Medulla oblongata (tissue), 1 donor: ENCODE measurements around the gene SNX27.
A peak's percentile ranks its signal among the peaks of the same experiment; 100 is the strongest.
"Not testable (repeated sequence)": the region's sequence is repeated elsewhere in the genome, so short reads cannot be mapped to it uniquely, and the experiment has no call there.

ENCODE experiments used
- DNase-seq: peaks from one replicate; pipeline ENCODE4 v3.0.0-alpha.2; 2015; ENCODE audit errors: extremely low spot score

The SNX27 gene

DNA sequence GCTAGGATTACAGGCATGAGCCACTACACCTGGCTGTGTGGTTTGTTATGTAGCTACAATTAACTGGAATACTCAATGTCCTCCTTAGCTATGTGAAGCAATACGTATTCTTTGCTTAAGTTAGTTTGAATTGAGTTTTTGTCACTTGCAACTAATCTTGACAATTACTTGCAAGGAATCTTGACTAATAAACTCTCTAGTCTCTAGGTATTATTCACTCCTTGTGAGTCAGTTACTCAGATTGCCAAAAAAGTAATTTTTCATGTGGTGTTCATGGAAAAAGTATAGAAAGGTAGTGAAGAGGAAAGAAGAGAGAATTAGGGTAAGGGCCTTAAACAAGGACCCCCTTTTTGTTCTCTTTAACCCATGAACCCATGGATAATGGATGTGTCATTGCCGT is 7.6 kb upstream of the SNX27 start:
- no peak for DNase-seq

GRCh38 chr1:151606384-151606783 is 5.5 kb upstream of the SNX27 start:
- no peak for DNase-seq

DNA sequence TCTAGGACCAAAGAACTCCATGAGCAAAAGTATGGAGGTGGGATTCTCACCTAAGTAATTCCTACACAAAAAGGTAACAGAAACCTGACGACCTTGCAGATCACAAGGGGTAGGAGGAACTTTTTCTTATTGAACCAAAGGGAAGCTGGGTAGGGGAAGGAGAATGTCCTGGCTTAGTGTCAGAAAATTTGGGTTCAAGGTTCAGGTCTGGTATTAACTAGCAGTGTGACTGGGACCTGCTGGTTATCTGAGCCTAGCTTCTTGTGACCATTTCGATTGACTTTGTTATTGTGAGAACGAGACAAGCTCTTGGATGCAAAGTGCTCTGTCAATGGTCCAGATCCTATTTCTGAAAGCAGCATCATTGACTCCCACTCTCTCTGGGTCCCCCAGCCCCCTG is 5.0 kb upstream of the SNX27 start:
- DNase-seq: no peak

DNA sequence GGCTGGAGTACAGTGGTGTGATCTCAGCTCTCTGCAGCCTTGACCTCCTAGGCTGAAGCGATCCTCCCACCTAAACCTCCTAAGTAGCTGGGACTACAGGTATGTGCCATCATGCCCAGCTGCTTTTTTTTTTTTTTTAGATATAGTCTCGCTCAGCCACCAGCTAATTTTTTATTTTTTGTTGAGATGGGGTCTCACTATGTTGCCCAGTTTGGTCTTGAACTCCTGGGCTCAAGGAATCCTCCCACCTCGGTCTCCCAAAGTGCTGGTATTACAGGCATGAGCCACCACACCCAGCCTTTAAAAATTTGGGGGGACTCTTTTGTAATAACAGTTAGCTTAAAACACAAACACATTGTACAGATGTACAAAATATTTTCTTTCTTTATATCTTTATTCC is 1.7 kb upstream of the SNX27 start:
- no peak for DNase-seq

DNA sequence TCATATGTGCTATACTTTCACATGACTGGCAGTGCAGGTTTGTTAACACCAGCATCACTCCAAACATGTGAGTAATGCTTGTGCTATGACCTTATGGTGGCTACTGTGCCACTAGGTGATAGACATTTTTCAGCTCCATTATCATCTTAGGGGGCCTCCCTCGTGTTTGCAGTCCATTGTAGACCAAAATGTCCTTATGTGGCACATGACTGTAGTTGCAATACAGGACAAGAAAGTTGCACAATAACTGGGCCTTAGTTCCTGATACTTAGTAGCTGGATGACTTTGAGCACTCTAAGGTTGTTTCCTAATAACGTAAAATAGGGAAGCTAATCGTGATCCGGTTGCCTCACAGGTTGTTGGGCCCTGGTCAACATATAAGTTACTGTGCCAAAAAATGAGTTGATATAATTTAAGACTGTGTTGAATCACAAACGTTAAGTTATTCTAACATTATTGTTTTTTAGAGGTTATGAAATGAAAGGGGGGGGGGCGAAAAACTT is 511 bp upstream of the SNX27 start:
- DNase-seq: peak; percentile 83

DNA sequence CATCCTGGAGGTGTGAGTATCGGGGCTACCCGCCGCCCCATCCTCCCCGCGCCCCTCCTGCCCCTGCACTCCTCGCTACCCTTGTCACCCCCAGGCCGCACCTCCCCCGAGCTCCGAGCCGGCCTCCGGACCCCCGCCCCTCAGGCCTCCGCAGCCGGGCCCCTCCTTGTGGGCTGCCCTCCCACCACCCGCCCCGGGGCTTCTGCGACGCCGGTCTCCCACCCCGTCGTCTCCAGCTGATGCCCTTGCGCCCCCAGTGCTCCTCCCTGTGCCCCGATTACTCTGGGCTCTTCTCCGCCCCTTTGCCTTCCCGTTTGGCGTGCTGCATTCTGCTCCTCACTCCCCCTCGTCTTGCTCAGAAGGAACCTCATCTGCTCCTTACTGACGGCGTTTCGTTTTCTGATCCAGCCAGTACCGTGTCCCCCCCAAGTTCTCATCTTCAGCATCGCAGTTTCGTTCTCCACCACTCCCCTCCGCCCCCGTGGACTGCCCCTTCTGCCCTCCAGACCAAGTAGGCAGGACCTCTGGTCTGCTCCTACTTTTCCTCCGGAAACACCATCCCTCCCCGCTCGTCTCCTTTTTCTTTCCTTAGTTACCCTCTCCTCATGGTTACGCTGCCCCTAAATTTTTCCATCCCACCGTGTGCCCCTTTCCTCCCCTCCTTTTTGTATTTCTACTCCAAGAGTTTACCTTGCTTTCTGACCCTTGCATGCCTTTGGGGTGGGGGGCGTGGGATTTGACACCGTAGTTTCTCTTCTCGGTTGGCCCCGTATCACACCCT is 841 bp downstream of the SNX27 start:
- peak; percentile 52 for DNase-seq

DNA sequence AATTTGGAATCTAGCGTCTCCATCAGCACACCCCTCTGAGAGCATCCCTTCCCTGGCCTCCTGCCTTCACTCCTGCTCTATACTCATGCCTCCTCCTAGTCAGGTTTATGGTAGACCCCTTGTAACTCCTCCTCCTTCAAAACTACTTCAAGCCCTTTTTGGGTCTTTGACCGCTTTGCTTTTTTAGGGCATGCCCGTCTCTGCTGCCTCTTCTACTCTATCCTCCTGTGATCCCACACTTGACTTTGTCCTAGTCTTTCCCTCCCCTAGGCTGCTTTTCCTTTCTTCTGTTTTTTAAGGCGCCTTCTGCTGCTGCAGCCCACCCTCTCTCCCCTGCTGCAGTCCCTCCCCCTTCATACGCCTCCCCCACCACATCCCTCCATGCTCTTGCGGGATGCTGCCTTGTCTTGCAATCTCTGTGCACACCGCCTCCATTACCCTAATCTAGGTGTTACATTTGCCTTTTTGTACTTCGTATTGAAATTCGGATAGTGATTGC is 1.5 kb downstream of the SNX27 start:
- DNase-seq: no peak

DNA sequence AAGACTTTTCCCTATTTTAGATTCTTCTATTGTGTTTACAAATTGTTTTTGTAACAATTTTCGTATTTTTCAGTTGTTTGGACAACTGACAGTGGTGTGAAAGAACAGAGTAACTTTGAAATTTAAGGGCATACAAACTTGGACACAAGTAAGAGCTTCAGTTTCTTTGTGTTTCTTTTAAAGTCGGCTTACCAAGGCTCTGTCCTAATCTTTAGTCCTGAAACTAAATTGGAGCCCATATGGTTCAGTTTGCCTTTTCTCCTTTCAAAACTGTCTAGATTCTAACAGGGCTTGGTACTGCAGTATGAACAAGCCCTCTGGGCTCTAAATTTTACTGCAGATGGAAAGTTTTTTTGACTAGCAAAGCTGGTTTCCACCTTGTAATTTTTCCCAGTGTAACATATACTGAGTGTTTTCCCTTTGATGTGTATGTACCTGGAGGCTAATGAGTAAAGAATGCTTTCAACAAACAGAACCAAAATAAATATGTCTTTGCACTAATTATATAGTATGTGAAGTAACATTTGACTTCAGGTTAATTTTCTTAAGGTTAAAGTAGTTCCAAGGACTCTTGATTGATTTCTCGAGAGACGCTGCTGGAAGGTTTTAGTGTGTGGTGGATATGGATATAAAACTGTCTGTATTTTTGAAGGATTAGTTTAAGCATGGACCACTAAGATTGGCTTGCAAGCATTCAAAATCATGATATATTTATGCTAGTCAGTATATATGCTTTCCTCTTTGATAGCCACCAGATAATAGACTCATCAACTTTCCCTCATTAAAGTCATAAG is 4.1 kb downstream of the SNX27 start:
- no peak for DNase-seq

GRCh38 chr1:151616505-151616849 is 4.6 kb downstream of the SNX27 start:
- no peak for DNase-seq

- DNase-seq: no peak
Measured at GRCh38 chr1:151618003-151618402, 6.2 kb downstream of the SNX27 start.

DNA sequence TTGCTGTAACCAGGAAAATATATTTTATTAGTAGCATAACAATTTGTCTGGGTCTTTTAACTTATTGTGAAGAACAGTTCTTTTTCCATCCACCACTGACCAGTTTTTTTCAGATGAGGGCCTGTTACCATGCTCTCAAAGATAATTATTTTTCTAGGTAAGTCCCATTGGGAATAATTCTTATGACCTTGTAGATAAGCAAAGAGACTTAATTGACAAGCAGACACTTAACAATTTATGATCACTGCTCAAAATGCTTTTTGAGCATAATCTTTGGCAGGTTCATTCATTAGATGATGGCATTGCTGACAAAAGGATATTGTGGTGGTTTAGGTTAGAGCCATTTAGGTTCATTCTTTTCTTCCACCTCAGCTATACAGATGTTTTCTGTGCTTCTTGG is 6.6 kb downstream of the SNX27 start:
- no peak for DNase-seq

DNA sequence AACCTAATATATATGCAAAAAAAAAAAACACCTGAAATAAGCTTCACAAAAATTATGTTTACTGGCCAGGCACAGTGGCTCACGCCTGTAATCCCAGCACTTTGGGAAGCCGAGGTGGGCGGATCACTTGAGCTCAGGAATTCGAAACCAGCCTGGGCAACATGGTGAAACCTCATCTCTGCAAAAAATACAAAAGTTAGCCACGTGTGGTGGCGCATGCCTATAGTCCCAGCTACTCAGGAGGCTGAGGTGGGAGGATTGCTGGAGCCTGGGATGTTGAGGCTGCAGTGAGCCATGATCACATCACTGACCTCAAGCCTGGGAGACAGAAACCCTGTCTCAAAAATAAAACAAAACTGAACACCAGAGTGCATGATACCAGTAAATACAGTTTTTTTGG is 7.1 kb downstream of the SNX27 start:
- DNase-seq: not testable (repeated sequence)

DNA sequence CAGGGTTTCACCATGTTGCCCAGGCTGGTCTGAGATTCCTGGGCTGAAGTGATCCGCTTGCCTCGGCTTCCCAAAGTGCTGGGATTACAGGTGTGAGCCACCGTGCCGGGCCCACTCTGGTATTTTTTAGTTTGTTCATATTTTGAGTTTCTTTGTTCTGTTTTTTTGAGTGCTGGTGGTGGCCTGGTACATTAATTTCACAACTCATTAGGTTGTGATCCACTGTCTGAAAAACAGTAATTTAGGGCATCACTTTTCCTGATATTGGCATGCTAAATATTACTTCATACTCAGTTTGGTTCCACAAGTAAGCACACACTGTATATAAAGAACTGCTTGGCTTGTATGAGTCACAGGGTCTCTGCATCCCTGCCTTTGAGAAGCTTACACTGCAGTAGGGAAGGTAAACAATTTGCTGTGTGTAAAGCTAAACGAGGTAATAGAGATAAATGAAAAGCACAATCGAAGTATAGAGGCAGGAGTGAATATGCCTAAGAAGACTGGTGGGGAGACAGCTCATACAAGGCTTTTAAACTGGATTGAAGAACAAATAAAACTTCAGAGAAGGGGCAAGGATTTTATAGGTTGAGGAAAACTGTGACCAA is 7.7 kb downstream of the SNX27 start:
- DNase-seq: no peak

GRCh38 chr1:151620286-151620685 is 8.4 kb downstream of the SNX27 start:
- peak; percentile 33 for DNase-seq

DNA sequence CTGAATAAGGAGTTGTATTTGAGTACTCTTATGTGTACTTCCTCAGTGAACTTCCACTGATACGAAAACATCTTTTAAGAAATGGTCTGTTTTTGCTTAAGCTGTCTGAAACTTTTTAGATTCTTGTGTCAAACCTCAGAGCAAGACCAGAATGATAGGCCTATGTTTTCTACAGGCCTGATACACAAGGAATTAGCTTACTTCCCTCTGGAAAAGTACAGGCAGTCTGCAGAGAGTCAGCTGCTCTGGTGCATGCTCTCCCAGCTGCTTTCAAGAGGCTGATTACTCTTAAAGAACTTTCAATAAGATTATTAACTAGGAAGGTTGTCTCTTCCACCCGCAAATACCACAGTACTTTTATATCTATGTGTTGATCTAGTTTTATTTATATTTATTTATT is 9.5 kb downstream of the SNX27 start:
- DNase-seq: peak; percentile 63

DNA sequence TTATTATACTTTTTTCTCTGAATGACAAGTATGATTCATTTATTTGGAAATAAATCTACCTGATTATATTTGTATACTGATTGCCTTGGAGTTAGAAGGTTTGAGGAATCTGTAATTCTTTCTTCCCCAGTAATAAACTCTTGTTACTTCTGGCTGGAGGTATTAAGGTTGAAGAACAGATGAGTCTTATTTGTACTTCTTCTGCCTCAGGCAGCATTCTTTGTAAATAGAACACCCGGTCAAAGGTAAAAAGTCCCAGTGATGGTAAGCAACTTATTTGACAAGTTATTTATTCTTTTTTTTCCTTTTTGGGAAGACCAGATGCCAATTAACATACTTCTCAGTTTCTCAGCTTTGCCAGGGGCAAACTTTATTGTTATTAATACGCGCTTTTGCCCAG is 12.9 kb downstream of the SNX27 start:
- no peak for DNase-seq

DNA sequence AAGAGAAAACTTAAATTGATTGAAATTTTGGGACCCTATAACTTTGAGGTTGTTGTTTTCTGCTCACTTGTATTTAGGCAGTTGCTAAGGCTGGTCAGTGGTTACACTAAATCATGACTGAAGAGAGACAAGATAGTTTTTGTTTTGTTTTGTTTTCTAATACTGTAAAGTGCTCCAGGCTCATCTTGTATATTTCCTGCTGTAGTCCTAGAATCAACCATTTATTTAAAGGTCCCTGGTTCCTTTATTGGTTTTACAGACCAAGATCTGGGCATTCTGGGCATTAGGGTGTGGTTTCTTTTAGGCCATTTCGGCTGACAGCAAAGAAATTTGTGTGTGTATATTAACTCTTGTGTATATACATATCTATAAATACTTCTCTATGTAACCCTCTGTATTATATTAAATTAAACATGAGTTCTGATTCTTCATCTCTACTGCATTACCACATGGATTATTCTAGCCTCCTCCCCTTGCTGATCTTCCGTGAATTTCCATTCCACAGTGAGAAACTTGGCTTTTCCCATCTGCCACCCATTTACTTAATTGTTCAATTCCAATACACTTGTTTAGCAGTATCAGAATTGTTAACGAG is 15.0 kb downstream of the SNX27 start:
- no peak for DNase-seq

DNA sequence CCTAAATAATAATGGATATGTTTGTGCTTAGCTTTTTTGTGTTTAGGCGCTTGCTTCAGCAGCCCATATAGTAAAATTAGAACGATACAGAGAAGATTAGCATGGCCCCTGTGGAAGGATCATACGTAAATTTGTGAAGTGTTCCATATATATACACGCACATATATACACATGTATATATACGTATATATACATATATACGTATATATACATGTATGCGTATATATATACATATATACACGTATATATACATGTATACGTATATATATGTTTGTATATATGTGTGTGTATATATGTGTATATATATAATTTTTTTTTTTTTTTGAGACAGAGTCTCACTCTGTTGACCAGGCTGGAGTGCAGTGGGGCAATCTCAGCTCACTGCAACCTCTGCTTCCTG is 17.4 kb downstream of the SNX27 start:
- DNase-seq: no peak

DNA sequence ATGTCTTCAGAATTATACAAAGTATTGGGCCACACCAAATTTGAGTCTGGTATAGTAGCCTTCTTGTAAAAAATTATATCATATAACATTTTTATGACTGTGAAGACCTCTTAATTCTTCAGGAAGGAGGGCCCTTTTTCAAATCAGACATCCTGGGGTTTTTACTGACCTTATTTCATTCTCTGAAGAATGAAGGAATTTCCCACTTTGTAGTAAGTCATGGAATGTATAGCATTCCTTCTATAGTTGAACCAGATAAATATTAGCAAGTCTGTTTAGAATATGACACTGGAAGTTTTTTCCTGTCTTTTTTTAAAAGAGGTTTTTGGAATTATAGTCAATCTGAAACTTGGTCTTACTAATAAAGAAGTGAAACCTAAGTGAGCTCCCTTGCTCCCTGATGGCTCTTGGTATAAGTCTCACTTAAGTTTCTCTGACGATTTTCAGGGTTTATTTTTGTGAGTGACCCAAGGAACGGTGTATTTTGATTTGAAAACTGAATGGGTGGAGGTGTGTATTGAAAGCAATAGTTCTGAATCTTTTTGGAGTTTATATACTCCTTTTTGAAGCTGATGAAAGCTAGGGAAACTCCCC is 23.7 kb downstream of the SNX27 start:
- peak; percentile 25 for DNase-seq

GRCh38 chr1:151638074-151638775 is 26.4 kb downstream of the SNX27 start:
- DNase-seq: no peak

DNA sequence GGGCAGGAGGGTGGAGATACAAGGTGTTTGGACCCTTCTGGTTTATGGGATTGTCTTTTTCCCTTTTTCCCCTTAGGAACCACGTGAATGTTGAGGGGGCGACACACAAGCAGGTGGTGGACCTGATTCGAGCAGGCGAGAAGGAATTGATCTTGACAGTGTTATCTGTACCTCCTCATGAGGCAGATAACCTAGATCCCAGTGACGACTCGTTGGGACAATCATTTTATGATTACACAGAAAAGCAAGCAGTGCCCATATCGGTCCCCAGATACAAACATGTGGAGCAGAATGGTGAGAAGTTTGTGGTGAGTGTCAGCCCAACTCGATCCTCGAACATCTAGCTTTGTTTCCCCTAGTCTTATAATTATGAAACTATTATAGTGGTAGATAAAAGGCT is 27.0 kb downstream of the SNX27 start:
- DNase-seq: no peak
